ENCODE data around the gene GARS1.

- TF ChIP-seq YY1 (IDR thresholded peaks at IDR 0.05; ENCODE audit: insufficient read depth, insufficient read length): no peak
- TF ChIP-seq ZNF274 (IDR thresholded peaks at IDR 0.05; ENCODE audit: low read depth, low read length): no peak
These were observed 79.7 kb downstream of the GARS1 start for GRCh38 chr7:30674420-30674819.
